Fibroblast of the aortic adventitia (primary cell): Measurements from ENCODE around the gene OR2T2. TPM values are rescaled to one million over a fixed set of nuclear protein-coding genes. Genes with fewer than 3 reads are reported as not detected.
"Not testable (repeated sequence)": the region's sequence is repeated elsewhere in the genome, so short reads cannot be mapped to it uniquely, and the experiment has no call there.

Experiments used
- DNase-seq: peaks from one replicate; pipeline ENCODE4 v3.0.0-alpha.2; 2010; ENCODE audit warnings: low read depth
- H3K4me3 ChIP-seq: 2 replicates; pipeline ENCODE4 v1.5.1; 2011; ENCODE audit warnings: low read depth, mild to moderate bottlenecking, control low read depth, low read length, moderate library complexity
- total RNA-seq: library from RNA; depleted of rRNA; stranded (reverse); fragments of >200 nt; gene quantifications from 2 replicates; pipeline ENCODE4 v1.2.3, GENCODE V29; 2012; ENCODE audit warnings: low replicate concordance
- TF ChIP-seq, protein P1 (sequence below): IDR thresholded peaks from 2 replicates; pipeline ENCODE4 v1.5.1; 2011; ENCODE audit warnings: mild to moderate bottlenecking, low read length, control low read depth, inconsistent platforms; ENCODE audit not compliant: insufficient read depth

OR2T2 gene
- total RNA-seq, 1 donor = not detected

- DNase-seq = no peak
- TF ChIP-seq, protein P1, sequence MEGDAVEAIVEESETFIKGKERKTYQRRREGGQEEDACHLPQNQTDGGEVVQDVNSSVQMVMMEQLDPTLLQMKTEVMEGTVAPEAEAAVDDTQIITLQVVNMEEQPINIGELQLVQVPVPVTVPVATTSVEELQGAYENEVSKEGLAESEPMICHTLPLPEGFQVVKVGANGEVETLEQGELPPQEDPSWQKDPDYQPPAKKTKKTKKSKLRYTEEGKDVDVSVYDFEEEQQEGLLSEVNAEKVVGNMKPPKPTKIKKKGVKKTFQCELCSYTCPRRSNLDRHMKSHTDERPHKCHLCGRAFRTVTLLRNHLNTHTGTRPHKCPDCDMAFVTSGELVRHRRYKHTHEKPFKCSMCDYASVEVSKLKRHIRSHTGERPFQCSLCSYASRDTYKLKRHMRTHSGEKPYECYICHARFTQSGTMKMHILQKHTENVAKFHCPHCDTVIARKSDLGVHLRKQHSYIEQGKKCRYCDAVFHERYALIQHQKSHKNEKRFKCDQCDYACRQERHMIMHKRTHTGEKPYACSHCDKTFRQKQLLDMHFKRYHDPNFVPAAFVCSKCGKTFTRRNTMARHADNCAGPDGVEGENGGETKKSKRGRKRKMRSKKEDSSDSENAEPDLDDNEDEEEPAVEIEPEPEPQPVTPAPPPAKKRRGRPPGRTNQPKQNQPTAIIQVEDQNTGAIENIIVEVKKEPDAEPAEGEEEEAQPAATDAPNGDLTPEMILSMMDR = no peak
- no peak overlapping the region for H3K4me3 ChIP-seq
Observed at GRCh38 chr1:248471154-248471553, 25.7 kb downstream of the OR2T2 start.

DNA sequence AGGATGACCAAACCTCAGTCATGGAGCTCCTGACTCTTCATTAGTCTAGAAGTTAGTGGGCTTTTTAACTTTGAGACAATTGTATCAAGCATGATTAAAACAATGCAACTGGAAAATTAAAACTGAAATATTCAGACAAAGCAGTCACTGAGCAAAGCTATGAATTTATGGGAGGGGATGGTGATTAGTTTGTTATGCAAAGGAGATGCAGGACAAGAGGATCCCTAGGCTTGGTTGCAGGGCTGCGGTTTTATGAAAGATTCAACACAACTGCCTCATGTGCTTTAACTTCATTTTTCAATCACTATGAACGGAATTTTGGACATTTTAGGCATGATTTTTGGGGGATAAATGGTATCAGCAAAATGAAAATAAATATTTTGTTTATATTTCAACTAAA, 26.7 kb downstream of the OR2T2 start:
- not testable (repeated sequence) for H3K4me3 ChIP-seq, DNase-seq

DNA sequence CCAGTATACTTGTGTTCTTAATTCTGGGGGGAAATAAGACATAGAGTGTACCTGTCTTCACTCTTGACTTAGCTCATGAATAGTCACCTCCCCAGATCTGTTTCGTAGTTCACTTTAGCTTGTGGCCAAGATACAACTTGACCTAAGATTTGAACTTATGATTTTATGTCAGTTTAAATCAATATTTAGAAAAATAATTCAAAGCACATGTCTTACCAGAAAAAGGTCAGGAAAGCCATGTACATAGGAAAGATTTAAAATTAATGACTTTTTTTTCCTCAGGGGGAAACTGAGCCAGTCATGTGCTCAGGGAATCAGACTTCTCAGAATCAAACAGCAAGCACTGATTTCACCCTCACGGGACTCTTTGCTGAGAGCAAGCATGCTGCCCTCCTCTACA, 27.6 kb downstream of the OR2T2 start, which contains the start of gene OR2T3:
OR2T3 (plus strand) TSS at position 301 of the 400 bp plus-strand sequence; CDS start at position 301, 0 bp downstream.
- not testable (repeated sequence) for H3K4me3 ChIP-seq, DNase-seq

GRCh38 chr1:248475660-248476059, 30.2 kb downstream of the OR2T2 start:
- H3K4me3 ChIP-seq = not testable (repeated sequence)

DNA sequence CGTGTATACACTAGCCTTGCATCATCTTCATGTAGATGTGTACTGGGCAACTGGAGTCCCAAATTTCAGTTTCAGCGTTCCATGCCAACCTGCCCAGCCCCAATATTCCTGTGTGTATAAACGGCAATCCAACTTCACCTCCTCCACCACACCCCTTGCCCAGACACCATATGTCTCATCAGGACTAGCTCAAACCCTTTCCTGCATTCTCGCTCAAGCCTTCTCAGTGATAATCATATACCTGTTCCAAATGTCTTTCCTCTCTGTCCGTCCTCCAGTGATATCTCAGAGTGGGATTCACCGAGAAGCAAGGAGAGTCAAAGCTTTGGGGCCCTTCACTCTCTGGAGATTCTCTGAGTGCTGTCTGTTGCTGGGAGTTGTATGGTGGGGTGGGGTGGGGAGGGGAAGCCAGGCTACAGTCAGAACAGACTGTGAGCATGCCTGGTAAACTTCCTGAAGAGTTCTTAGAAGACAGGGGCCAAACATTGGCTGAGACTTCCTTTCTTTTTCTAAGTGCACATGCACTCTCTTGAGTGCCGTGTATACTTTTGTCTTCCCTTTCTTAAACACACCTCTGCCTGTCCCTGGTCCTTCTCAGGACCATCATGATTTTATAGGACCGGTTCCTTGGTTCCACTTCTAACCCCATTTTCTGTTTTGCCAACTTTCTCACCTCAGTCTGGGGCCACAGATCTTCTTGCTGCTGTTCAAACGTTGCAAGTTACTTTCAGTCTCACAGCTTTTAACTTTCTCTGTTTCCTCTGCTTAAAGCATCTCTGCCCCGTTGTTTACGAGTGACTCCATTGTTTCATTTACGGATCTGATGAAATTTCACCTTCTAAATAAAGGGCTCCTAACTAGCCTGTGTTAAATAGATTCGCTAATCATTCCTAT, 36.5 kb downstream of the OR2T2 start:
- not testable (repeated sequence) for DNase-seq, H3K4me3 ChIP-seq

More at GRCh38 chr1:248475660-248476059, 30.2 kb downstream of the OR2T2 start:
- DNase-seq = not testable (repeated sequence)

DNA sequence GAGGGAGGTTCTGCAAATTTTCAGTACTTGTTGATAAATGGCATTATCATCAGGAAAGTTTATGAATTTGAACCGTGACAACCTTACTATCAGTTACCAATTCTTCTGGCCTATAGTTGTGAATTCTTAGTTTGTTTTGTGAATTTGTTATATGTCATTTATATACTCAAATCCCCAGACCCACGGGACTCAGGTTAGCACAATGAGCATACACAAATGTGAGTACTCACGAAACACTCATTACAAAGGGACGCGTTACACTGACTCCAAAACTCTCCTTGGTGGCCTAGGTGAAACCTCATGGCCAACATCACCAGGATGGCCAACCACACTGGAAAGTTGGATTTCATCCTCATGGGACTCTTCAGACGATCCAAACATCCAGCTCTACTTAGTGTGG, 42.9 kb downstream of the OR2T2 start, which contains the start of gene OR2T5:
OR2T5 (plus strand) TSS at position 301 of the 400 bp plus-strand sequence; CDS start at position 301, 0 bp downstream.
- not testable (repeated sequence) for DNase-seq, H3K4me3 ChIP-seq

DNA sequence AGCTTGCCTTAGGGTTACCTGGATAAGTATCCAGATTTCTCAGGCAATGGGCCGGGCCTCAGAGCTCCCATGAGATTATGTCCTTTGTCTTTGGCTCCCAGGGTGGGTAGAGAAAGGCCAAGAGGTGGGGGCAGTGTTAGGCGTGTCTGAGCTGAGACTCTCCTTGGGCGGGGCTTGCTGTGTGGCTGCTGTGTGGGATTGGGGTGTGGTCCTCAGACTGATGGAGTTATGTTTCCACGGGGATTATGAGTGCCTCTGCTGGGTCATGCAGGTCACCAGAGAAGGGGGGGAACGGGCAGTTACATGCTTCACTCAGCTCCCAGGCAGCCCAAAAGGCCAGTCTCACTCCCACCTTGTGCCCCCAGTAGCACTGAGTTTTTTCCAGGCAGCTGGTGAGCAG, 51.2 kb downstream of the OR2T2 start:
- H3K4me3 ChIP-seq, DNase-seq: not testable (repeated sequence)

GRCh38 chr1:248500305-248501035, 55.0 kb downstream of the OR2T2 start:
- not testable (repeated sequence) for DNase-seq, H3K4me3 ChIP-seq

Other genes starting within 250 kb of the OR2T2 start
- under 0.01 TPM in 1 of 2 replicates, not detected in the other for gene OR2M3, start 248.4 kb upstream of the OR2T2 start, total RNA-seq
- gene OR2M4, start 214.2 kb upstream of the OR2T2 start, total RNA-seq = not detected in 2 replicates
- not detected in 2 replicates for gene OR2T33, start 167.7 kb upstream of the OR2T2 start, total RNA-seq
- gene OR2T12, start 142.2 kb upstream of the OR2T2 start, total RNA-seq = not detected in 2 replicates
- gene OR2M7, start 121.1 kb upstream of the OR2T2 start, total RNA-seq = not detected in 2 replicates
- gene OR14C36, start 96.9 kb upstream of the OR2T2 start, total RNA-seq = not detected in 2 replicates
- not detected in 2 replicates for gene OR2T4, start 84.0 kb upstream of the OR2T2 start, total RNA-seq
- not detected in 2 replicates for gene OR2T6, start 69.9 kb upstream of the OR2T2 start, total RNA-seq
- not detected in 2 replicates for gene OR2T1, start 42.6 kb upstream of the OR2T2 start, total RNA-seq
- not detected in 2 replicates for gene OR2T3, start 27.7 kb downstream of the OR2T2 start, total RNA-seq
- not detected in 2 replicates for gene OR2T5, start 43.0 kb downstream of the OR2T2 start, total RNA-seq
- not detected in 2 replicates for gene OR2G6, start 62.4 kb downstream of the OR2T2 start, total RNA-seq
- not detected in 2 replicates for gene OR2T29, start 117.1 kb downstream of the OR2T2 start, total RNA-seq
- gene OR2T34, start 129.1 kb downstream of the OR2T2 start, total RNA-seq = not detected in 2 replicates
- gene OR2T10, start 152.1 kb downstream of the OR2T2 start, total RNA-seq = not detected in 2 replicates
- not detected in 2 replicates for gene OR2T11, start 189.5 kb downstream of the OR2T2 start, total RNA-seq
- not detected in 2 replicates for gene OR2T35, start 199.6 kb downstream of the OR2T2 start, total RNA-seq
- gene OR2T27, start 209.9 kb downstream of the OR2T2 start, total RNA-seq = not detected in 2 replicates